Liver (tissue), 9 donors: Measurements from ENCODE around the gene ITGA8. TPM values are rescaled to one million over a fixed set of nuclear protein-coding genes. Genes with fewer than 3 reads are reported as not detected.

Experiments used
- DNase-seq: peaks from one replicate; pipeline ENCODE4 v3.0.0-alpha.2; 2017; ENCODE audit warnings: low spot score
- H3K27ac ChIP-seq, 2 donors: one replicate each; pipeline ENCODE4 v1.7.0; 2013; ENCODE audit warnings: inconsistent platforms in 2 of 2, low read length in 2 of 2, control low read depth in 1 of 2, low read depth in 1 of 2, mild to moderate bottlenecking in 1 of 2
- H3K27me3 ChIP-seq, 4 donors: one replicate each; pipeline versions ENCODE4 v1.6.1 to v1.7.0; 2013; ENCODE audit warnings: low read length in 3 of 4, inconsistent platforms in 1 of 4, mild to moderate bottlenecking in 1 of 4, moderate library complexity in 1 of 4; ENCODE audit not compliant: control insufficient read depth in 4 of 4, insufficient read depth in 4 of 4
- H3K36me3 ChIP-seq, 4 donors: one replicate each; pipeline versions ENCODE4 v1.6.1 to v1.7.0; 2013; ENCODE audit warnings: low read length in 3 of 4, mild to moderate bottlenecking in 3 of 4, low read depth in 1 of 4, moderate library complexity in 1 of 4; ENCODE audit not compliant: control insufficient read depth in 4 of 4, insufficient read depth in 3 of 4
- H3K4me1 ChIP-seq, 4 donors: one replicate each; pipeline versions ENCODE4 v1.6.1 to v1.7.0; 2013; ENCODE audit warnings: low read length in 3 of 4, mild to moderate bottlenecking in 3 of 4, moderate library complexity in 1 of 4; ENCODE audit not compliant: control insufficient read depth in 4 of 4, insufficient read depth in 4 of 4
- H3K4me3 ChIP-seq, 3 donors: one replicate each; pipeline versions ENCODE4 v1.6.1 to v1.7.0; 2013; ENCODE audit warnings: low read length in 3 of 3, control low read depth in 1 of 3, low read depth in 1 of 3, mild to moderate bottlenecking in 1 of 3
- H3K9ac ChIP-seq, 2 donors: one replicate each; pipeline ENCODE4 v1.7.0; 2013; ENCODE audit warnings: low read length in 2 of 2, mild to moderate bottlenecking in 2 of 2, moderate library complexity in 2 of 2, control low read depth in 1 of 2, low read depth in 1 of 2
- H3K9me3 ChIP-seq, 4 donors: one replicate each; pipeline versions ENCODE4 v1.6.1 to v1.7.0; 2013; ENCODE audit warnings: low read length in 3 of 4; ENCODE audit not compliant: control insufficient read depth in 4 of 4
- ATF3 ChIP-seq: IDR thresholded peaks from 2 replicates; pipeline ENCODE4 v1.6.1; 2016; ENCODE audit warnings: antibody characterized with exemption
- CTCF ChIP-seq: fragments of 150-350 bp; IDR thresholded peaks from 2 replicates; pipeline ENCODE4 v1.5.1; 2017; ENCODE audit warnings: improper control_type of control experiment, low read depth, low read length; ENCODE audit not compliant: missing input control
- FOXA2 ChIP-seq: IDR thresholded peaks from 2 replicates; pipeline ENCODE4 v1.6.1; 2016; ENCODE audit warnings: antibody characterized with exemption
- HNF4A ChIP-seq, 2 donors: conservative IDR thresholded peaks; 2 replicates each; pipeline ENCODE4 v1.6.1; 2016; ENCODE audit warnings: antibody characterized with exemption in 2 of 2, mild to moderate bottlenecking in 2 of 2
- HNF4G ChIP-seq: IDR thresholded peaks from 2 replicates; pipeline ENCODE4 v1.6.1; 2016; ENCODE audit warnings: antibody characterized with exemption
- JUND ChIP-seq, 2 donors: IDR thresholded peaks; 2 replicates each; pipeline ENCODE4 v1.6.1; 2016; ENCODE audit warnings: antibody characterized with exemption in 2 of 2
- MAX ChIP-seq: IDR thresholded peaks from 2 replicates; pipeline ENCODE4 v1.6.1; 2016; ENCODE audit warnings: antibody characterized with exemption
- NR2F2 ChIP-seq: IDR thresholded peaks from 2 replicates; pipeline ENCODE4 v1.6.1; 2016; ENCODE audit warnings: antibody characterized with exemption
- RAD21 ChIP-seq, 2 donors: IDR thresholded peaks; 2 replicates each; pipeline ENCODE4 v1.6.1; 2016; ENCODE audit warnings: antibody characterized with exemption in 2 of 2, mild to moderate bottlenecking in 2 of 2
- REST ChIP-seq: IDR thresholded peaks from 2 replicates; pipeline ENCODE4 v1.6.1; 2016; ENCODE audit warnings: antibody characterized with exemption, mild to moderate bottlenecking
- RXRA ChIP-seq, 2 donors: IDR thresholded peaks; 2 replicates each; pipeline ENCODE4 v1.6.1; 2017 to 2018; ENCODE audit warnings: antibody characterized with exemption in 2 of 2, mild to moderate bottlenecking in 1 of 2
- TAF1 ChIP-seq: conservative IDR thresholded peaks from 2 replicates; pipeline ENCODE4 v1.6.1; 2016; ENCODE audit warnings: antibody characterized with exemption, mild to moderate bottlenecking
- YY1 ChIP-seq: IDR thresholded peaks from 2 replicates; pipeline ENCODE4 v1.6.1; 2016; ENCODE audit warnings: antibody characterized with exemption, mild to moderate bottlenecking
- ZBTB33 ChIP-seq: IDR thresholded peaks from 2 replicates; pipeline ENCODE4 v1.6.1; 2016; ENCODE audit warnings: antibody characterized with exemption
- WGBS: extraction: QIAGEN DNeasy Blood & Tissue Kit; methylation state at CpG from one replicate; pipeline ENCODE4 v1.1.7; 2013; 5-methylcytosine and 5-hydroxymethylcytosine counted together
- polyA plus RNA-seq, 2 donors: library from polyadenylated mRNA; stranded (reverse) in 1 of 2; unstranded in 1 of 2; fragments of 200-250 nt in 1 of 2; fragments of >200 nt in 1 of 2; fragmentation: Nextera tagmentation in 1 of 2; extraction: Ambion mirVana in 1 of 2; gene quantifications; one replicate each; pipeline versions ENCODE4 v1.2.1 to v1.2.3, GENCODE V29; 2013 to 2015
- total RNA-seq, 2 donors: library from RNA; depleted of rRNA; stranded (reverse); fragments of >200 nt; gene quantifications; one replicate each; pipeline ENCODE4 v1.2.3, GENCODE V29; 2014
- donor health status: healthy.
- donor health status: healthy.
- donor health status: healthy.
- donor health status: healthy.
- donor health status: healthy.

ITGA8 gene
- total and polyA plus RNA-seq, 4 donors = 0.06 to 1.0 (median 0.60) TPM

- DNase-seq = no peak
- no peaks in the 10 kb centered on the region for H3K9me3 ChIP-seq
- peaks cover 0 to 4% (median 2%) of the 10 kb centered on the region in 4 donors for H3K27me3 ChIP-seq
- 35% methylated on average over 4 of the region's 4 CpGs for WGBS
- no peak overlapping the region for H3K4me3 ChIP-seq
- no peaks in the 10 kb centered on the region for H3K4me1 ChIP-seq
- no peak overlapping the region for H3K9ac ChIP-seq
- TF ChIP-seq REST = no peak
- TF ChIP-seq TAF1 = no peak
- TF ChIP-seq RXRA (IDR thresholded peaks at IDR 0.05) = no peak
- TF ChIP-seq ZBTB33 = no peak
- no peak overlapping the region for H3K27ac ChIP-seq
- no peaks in the 10 kb centered on the region for H3K36me3 ChIP-seq
Observed at GRCh38 chr10:15735763-15736162, 16.0 kb upstream of the ITGA8 start.

GRCh38 chr10:15730341-15730740 is 10.6 kb upstream of the ITGA8 start:
- H3K36me3 ChIP-seq = no peaks in the 10 kb centered on the region
- no peak for TF ChIP-seq REST
- TF ChIP-seq ZBTB33 = no peak
- no peak for TF ChIP-seq HNF4G
- TF ChIP-seq MAX = no peak
- TF ChIP-seq CTCF = no peak
- no peak for TF ChIP-seq NR2F2
- no peak for TF ChIP-seq FOXA2
- TF ChIP-seq TAF1 = no peak
- no peak for TF ChIP-seq RXRA (IDR thresholded peaks at IDR 0.05)
- TF ChIP-seq RAD21 (IDR thresholded peaks at IDR 0.05) = no peak
- TF ChIP-seq HNF4A (conservative IDR thresholded peaks at IDR 0.05) = no peak
- no peak for TF ChIP-seq YY1
- TF ChIP-seq ATF3 = no peak
- TF ChIP-seq JUND (IDR thresholded peaks at IDR 0.05) = no peak
- H3K27ac ChIP-seq = no peak overlapping the region
- DNase-seq = no peak
- H3K4me1 ChIP-seq = no peaks in the 10 kb centered on the region
- no peaks in the 10 kb centered on the region for H3K27me3 ChIP-seq
- peaks cover 0 to 1% (median 0%) of the 10 kb centered on the region in 4 donors for H3K9me3 ChIP-seq
- H3K9ac ChIP-seq = no peak overlapping the region
- H3K4me3 ChIP-seq = no peak overlapping the region
- 95% methylated on average over 2 of the region's 2 CpGs for WGBS
